Epithelial cell of prostate (primary cell): ENCODE data around the gene TMEM121B.

ENCODE experiments used
- DNase-seq: peaks from one replicate; pipeline ENCODE4 v3.0.0-alpha.2; 2011; ENCODE audit warnings: low read depth, low spot score
- H3K27ac ChIP-seq: fragments of 450-650 bp; 2 replicates; pipeline ENCODE4 v1.5.1; 2017; ENCODE audit warnings: mild to moderate bottlenecking

TMEM121B gene

DNA sequence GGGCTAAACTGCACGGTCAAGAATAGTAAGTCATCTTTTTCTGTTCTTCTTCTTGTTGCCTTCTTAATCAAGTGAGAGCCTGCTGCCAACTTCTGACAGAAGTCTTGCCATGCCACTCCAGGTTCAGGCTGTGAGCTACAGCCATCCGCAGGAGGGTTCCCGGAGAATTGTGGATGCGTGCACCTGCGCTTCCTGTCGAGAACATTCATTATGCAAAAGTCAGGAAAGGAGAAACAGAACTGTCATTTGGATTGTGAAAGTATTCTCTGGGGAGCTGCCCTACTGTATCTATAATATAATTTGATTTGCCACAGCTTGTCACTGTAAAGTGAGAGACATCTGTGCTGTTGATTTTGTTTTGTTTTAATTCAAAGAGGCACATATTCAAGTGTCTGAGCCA is 24.1 kb downstream of the TMEM121B start:
- no peak overlapping the region for H3K27ac ChIP-seq
- no peak for DNase-seq

- H3K27ac ChIP-seq = no peak overlapping the region
- DNase-seq = no peak
These were observed 25.1 kb downstream of the TMEM121B start for GRCh38 chr22:17096071-17096470.

DNA sequence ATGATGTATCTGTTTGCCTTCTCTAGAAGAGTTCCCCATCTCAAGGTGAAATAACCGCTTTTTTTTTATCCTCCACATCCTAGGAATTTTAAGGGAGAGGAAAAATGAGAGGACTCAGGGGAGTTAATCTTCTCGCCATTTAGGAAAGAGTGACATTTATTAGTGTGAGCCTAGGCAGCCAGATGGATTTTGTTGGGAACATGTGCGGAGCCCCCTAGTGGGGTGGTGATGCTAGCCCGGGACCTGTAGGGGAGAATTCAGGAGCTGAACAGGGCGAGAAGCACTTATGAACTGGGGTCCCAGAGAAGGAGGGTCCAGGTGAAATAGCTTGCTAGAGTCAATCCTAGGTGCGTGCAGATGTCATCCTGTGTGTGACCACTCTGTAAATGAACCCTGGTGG is 25.6 kb downstream of the TMEM121B start:
- no peak overlapping the region for H3K27ac ChIP-seq
- no peak for DNase-seq

- no peak overlapping the region for H3K27ac ChIP-seq
- no peak for DNase-seq
These were observed 28.1 kb downstream of the TMEM121B start for GRCh38 chr22:17093081-17093480.

DNA sequence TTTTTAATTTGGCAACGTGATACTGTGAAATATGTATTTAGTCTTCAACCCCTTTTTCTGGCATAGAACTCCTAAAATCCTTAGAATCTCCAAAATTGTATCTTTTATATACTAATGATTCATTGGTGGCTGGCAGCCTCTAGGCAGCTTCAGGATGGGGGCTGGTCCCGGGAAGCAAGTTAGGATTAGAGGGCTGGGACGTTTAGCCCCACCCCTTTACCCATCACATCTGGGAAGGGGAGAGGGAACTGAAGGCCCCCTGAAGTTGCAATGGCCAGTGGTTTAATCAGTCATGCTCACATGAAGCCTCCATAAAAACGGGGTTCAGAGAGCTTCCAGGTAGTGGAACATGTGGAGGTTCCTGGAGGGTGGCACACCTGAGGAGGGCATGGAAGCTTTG is 29.3 kb downstream of the TMEM121B start:
- no peak overlapping the region for H3K27ac ChIP-seq
- no peak for DNase-seq

DNA sequence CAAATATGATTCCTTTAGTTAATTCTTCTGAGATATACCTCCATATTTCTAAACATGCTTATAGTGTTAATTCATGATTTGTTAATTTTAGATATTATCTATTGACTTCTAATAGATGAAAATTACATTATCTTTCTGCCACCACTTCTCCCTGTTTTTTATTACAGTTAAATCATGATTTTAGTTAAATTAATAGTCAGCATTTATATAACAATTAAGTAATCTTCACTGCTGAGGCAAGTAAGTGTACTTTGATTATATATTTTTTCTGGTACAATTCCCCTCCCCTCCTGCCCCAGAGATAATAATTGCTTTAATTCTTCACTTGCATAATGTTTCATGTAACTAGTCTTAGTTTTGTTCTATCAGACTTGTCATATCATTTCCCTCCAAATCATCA is 30.6 kb downstream of the TMEM121B start:
- DNase-seq = no peak
- no peak overlapping the region for H3K27ac ChIP-seq

GRCh38 chr22:17087498-17088131 is 33.5 kb downstream of the TMEM121B start:
- H3K27ac ChIP-seq = no peak overlapping the region
- no peak for DNase-seq

DNA sequence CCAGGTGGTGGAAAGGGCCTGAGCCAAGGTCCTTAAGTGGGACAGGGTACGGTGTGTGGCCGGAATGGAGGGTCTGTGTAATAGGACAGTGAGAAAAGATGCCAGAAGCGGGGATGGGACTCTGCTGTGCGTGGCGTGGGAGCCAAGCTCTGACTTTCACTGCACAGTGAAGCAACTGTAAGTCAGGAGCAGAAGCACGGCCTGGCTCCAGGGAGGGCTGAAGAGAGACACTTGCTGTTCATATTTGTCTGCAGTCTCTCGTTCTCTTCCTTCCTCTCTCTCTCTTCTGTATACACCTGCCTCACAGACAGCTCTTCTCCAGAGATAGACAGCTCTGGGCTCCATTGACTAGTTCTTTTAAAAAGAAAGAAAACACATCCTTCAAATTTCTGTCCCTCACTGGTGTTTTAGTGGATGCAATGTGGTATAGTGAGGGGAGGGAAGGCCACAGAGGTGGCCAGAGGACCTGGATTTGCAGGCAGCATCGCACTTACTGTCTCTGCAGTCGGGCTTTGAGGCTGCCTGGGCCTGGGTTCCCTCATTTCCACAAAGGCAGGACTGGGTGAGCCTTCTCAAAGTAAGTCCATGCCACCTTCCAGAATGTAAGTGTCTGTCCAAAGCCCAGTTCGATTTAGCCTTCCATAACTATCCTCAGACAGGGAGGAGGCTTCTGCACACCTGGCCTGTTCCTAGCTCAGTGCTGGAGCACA is 34.2 kb downstream of the TMEM121B start:
- DNase-seq = no peak
- H3K27ac ChIP-seq = no peak overlapping the region

DNA sequence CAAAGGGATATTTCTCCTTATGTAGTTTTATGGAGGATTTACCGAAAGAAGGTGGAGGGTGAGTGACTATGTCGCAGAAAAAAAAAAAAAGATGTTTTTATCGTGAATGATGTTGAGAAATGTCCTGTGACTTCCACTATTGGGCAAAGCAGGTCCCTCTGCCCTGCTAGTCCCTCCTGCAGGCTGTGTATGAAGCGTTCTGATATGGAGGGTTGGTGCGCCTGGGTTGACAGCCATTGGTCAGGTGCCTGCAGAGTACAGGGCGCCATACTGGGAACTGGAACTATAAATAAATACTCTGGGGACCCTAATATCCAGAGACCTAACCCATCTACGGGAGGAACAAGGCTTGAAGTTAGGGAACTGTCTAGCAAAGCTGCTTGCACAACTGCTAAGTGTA is 34.9 kb downstream of the TMEM121B start:
- DNase-seq = no peak
- H3K27ac ChIP-seq = no peak overlapping the region

DNA sequence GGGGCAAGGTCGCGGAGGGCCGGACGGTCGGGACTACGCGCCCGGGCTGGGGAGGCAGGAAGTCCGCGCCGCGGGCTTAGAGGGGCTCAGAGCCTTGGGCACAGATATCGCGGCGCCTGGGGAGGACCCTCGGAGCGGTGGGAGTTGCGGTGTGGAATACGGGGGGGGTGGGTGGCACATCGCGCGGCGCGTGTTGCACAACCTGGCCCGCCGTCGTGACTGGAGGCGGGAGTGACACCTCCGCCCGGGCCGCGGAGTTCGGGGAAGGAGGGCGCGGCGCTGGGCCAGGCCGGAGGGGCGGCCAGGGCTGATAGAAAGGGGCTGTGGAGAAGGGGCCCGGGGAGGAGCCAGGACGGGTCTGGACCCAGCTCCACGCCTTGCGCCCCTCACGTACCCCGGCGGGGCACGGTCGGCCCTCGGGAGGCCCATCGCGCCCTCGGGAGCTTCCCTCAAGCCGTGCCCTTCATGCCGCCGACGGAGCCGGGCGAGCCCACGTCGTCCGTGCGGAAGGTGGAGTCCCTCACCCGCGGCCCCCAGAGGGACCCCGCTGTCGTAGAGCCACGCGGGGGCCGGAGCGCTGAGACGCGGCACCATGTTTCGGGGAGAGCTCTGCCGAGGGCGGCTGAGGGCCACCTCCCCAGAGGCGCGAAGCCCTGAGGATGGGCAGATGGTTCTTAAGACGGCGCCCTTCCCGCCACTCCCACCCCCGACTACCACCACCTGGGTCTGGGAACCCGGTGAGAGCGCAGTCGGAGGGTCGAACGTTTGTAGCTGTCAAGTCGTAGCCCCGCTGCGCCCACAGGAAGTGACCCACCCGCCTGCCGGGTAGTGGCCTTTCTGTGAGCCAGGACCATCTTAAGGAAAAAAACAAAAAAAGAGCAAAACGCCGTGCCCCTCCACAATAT is 35.6 kb downstream of the TMEM121B start:
- H3K27ac ChIP-seq = peak overlapping the region; percentile 64
- DNase-seq = no peak

DNA sequence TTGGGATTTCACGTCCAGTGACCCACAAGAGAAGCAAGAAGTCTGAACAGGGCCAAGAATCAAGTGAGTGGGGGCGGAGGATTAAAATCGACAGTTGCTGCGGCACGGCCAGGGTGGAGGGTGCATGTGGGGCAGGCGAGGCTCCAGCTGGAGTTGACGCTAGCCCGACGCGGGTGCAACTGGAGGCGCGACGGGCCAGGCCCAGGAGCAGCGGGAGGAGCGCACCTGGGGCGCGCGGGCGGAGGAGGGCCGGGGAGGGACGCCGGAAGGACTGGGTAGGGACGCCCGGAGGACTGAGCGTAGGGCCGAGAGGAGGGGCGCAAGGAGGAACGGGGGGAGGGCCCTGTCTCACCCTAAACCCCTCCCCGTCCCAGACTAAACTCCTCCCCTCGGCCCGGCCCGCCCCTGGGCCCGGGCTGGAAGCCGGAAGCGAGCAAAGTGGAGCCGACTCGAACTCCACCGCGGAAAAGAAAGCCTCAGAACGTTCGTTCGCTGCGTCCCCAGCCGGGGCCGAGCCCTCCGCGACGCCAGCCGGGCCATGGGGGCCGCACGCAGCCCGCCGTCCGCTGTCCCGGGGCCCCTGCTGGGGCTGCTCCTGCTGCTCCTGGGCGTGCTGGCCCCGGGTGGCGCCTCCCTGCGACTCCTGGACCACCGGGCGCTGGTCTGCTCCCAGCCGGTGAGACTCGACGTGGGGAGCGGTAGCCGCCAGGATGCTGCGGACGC is 36.4 kb downstream of the TMEM121B start, which contains the start of gene IL17RA:
Gene IL17RA, plus strand, starts transcription at position 447 of the 723 bp plus-strand sequence. Its CDS starts 92 bp downstream, at position 539.
- peak; percentile 60 for DNase-seq
- peak within 1 kb of the TSS; percentile 64 for H3K27ac ChIP-seq

DNA sequence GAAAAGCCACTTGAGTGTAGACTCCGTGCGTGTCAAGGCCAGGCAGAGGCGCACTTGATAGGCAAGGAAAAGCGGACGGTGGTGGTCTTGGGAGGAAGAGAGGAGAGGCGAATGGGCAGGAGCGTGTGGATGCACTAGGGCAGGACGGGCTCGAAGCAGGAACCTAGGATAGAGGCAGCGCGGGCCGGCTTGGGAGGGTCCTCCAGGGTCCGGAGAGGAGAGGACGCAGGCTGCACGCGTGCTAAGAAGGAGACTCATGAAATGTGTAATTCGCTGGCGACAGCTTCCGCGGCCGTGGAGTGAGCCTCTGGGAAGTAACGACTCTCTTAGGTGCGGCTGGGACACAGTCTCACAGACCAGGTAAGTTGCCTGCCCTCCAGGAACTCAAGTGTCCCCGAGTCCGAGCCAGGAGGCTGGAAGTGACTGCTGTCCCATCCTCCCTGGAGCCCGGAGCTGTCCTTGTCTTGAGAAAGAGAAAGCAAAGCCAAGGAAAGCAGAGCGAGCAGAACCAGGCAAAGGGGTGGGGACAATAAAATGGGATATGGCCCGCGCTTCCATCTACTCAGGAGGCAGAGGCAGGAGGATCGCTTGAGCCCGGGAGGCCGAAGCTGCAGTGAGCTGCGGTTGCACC is 37.2 kb downstream of the TMEM121B start:
- H3K27ac ChIP-seq = peak overlapping the region; percentile 64
- DNase-seq = no peak

DNA sequence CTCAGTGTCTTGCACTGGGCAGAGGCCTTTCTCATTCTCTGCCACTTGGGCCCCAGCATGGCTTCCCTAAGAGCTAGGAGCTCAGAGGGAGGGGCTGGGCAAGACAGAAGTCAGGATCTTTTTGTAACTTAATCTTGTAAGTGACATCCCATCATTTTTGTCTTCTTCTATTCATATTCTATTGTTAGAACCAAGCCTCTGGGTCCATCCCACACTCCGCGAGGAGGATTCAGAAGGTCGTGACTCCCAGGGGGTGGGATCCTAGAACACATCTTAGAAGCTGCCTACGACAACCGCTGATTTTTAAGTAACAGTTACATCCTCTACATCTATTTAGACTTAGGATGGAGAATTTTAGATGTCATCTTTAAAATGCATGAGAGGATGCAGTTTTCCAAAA is 37.9 kb downstream of the TMEM121B start:
- DNase-seq = no peak
- H3K27ac ChIP-seq = no peak overlapping the region

- H3K27ac ChIP-seq = no peak overlapping the region
- DNase-seq = no peak
These were observed 41.6 kb downstream of the TMEM121B start for GRCh38 chr22:17079572-17079971.

DNA sequence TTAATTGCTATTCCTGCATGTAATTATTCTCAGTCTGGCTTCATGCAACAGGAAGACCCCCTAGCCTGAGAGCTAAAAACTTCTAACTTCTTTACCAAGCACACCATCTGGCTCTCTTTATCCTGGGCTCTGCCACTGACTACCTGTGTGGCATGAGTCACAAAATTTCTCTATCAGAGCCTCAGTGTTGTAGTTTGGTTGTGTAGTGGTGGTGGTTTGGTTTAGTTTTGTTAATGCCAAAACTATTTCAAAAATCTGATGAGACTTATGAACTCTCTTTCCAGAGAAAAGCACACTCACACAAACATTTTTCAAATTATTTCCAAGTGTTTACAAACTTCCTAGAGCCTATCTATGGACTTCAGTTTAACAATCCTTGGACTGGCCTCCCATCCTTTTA is 43.9 kb downstream of the TMEM121B start:
- no peak for DNase-seq
- H3K27ac ChIP-seq = no peak overlapping the region

- no peak overlapping the region for H3K27ac ChIP-seq
- no peak for DNase-seq
These were observed 46.5 kb downstream of the TMEM121B start for GRCh38 chr22:17074648-17075002.

- no peak for DNase-seq
- H3K27ac ChIP-seq = no peak overlapping the region
These were observed 48.3 kb downstream of the TMEM121B start for GRCh38 chr22:17072877-17073276.
